NCI-H1436 (cell line): Measurements from ENCODE around the gene SLC1A7.

Source experiments
- DNase-seq: peaks from one replicate; lab custom pipeline; 2025; lab: John Stamatoyannopoulos, UW

Gene SLC1A7

DNA sequence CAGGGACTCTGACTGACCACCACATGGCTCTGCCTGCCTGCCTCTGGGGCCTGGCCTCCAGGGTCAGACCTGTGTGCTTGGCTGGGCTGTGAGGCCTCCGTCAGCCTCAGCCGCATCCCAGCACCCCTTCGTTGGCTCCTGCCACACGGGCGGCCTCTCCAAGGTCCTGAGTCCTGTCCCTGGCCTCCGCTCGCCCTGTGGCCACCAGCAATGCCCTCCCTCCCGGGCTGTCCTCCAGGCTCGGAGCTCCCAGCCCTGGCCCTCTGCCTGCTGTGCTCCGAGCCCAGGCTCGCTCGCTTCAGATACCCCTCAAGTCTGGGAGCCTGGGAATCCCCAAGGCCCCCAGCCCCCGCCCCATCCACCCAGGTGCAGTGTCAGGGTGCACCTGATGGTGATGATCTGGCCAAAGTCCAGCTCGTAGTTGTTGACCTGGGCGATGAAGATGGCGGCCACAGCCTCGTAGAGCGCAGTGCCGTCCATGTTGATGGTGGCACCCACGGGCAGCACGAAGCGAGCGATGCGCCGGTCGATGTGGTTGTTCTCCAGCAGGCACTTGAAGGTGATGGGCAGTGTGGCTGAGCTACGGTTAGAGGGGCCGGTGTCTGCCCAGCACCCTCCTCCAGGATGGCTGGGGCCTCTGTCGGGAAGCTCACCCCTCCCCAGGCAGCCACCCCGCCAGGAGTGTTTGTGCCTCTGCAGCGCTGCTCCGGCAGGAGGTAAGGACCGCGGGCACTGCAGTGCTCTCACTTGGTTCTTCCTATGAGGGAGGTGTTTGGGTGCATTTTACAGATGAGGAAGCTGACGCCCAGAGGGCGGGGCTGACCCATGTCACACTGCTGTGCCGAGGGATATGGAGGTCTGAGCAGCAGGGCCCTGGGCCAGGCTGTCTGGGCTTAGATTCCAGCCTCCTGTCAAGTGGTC is 52.0 kb downstream of the SLC1A7 start:
- DNase-seq, result no peak

DNA sequence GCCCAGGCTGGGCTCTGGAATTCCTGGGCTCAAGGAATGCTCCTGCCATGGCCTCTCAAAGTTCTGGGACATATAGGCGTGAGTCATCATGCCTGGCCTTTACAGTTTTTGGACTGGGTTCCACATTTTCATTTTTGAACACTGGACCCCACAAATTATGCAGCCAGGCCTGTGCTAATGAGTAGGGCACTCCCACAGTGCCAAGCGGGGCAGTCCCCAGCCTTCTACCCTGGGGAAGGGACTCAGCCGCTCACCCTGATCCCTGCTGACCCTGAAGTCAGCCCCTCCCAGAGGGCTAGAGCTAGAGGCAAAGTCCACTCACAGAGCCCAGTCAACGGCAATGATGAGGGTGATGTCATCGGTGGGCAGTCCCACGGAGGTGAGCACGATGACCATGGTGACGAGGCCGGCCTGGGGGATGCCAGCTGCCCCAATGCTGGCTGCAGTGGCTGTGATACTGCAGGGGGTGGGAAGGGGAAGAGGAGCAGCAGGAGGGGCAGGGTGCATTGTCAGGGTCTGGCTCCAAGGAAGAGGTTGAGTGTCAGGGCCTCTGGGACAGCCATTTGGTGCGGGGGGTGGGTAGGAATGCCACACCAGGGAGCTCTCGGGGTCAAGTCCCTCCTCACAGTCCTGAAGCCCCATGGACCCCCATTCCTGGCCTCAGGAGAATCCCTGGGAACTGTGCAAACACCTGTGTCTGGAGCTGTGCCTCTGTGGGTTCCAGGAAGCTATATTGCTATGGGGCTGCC is 52.8 kb downstream of the SLC1A7 start:
- no peak for DNase-seq

DNA sequence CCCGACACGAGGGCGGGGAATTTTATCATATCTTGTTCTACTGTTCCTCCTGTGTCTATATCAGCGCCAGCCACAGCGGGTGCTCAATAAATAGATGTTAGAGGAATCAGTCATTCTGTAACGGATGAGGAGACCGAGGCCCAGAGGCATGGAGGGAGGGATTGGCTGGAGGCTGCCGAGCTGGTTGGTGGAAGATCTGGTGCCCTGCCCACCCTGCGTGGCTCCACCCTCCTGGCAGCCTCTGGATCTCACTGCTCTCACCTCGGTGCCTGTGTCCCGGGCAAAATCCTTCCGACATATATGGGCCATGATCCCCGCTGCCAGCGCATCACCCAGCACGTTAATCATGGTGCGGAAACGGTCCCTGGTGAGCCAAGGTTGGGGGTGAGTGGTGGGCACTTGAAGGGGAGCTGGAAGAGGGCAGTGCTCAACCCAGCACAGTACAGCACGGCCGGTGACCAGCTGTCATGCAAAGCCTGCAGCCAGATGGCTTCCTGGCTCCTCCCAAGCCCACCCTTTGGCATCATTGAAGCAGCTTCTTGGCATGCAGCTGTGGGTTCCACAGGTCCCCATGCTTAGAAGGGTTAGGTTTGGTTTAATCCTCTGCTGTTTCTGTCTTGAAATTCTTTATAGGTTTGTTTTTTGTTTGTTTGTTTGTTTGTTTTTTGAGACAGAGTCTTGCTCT is 53.7 kb downstream of the SLC1A7 start:
- DNase-seq, result no peak

DNA sequence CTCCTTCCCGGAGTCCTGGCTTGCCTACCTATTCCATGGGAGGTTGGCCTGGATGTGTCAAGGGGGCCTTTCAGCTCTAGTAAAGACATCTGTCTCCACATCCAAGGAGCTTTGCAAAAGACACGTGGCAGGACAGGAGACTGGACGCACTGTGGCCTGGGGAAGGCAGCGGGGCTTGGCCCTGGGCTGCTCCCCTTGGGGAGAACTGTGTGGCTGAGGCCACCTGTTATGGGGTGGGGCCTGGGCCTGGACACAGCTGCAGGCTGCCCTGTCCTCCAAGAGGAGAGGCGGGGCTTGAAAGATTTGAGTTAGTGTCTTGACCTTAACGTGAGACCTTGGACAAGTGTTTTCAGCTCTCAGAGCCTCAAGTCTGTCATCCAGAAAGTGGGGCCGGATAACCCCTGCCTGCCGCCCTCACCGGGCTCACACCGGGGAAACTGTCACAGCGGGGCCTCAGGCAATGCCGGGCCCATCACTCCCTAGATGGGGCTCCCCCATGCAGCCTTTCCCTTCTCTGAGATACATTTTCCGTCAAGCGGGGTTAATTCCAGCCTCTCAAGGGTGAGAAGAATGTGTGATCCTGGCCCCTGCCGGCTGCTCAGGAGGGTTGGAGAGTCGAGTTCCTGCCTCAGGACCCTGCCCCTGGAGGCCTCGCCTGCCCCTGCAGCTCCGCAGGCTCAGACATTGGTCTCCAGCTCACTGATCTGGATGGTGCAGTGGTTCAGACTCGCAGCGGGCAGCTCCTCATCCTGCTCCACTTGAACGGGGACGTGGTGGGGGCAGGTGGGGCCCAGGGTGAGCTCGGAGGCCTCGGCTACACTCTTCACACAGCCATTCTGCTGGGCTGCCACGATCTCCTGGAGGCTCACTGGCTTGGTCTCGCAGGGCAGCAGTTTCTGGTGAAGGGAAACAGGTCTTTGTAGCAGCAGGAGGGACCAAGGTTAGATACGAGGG is 54.8 kb downstream of the SLC1A7 start:
- DNase-seq, result no peak

DNA sequence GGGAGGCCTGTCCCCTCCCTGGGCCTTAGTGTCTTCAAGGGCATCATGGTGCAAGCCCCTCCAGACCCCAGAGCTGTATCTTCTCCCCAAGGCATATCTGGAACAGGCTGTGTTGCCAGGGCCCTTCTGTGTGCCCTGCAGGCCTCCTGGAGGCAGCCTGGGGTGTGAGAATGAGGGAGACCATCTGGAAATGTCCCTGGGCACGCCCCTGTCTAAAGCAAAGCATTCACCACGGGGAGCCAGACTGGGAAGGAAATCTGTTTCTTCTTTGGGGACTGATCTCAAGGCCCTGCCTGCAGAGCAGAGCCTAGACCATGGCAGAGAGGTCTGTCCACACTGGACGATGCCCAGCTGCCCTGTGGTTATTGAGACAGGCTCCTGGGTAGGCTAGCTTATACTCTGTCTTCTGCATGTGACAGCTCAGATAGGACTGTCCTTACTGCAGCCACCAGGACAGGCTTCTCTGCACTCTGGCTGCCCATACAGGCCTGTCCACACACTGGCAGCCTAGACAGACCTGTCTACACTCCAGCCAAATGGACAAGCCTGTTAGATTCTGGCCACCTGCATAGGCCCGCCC is 55.9 kb downstream of the SLC1A7 start:
- DNase-seq, result no peak

DNA sequence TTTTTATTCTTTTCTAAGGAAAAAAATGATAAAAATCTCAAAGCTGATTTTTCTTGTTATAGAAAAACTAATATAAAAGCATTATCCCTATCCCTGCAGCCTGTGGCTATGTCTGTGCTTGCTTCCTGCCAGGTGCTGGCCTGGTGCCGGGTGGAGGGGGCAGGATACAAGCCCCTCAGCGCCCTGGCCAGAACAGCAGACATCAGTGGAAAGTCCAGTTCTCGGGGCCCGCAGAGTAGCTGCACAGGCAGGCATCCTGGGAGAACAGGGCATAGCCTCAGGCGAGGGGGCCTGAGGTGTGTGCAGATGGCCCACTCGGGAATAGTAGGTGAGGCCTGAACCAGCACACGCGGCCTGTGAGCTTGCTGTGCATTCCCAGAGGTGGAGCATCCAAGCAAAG is 57.0 kb downstream of the SLC1A7 start:
- DNase-seq, result no peak

DNA sequence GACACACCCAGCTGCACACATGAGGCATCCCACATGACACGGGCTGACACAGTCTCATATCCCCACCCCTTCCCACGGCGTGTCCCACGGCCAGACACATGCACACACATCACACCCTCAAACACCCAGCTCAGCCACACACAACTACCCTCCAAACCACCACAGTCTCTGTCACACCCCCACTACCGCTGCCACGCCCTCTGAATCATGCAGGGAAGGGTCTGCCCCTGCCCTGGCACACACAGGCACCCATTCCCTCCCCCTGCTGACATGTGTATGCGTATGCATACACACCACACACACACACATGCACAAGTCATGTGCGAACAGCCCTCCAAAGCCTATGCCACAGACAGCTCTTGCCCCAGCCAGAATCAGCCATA is 57.9 kb downstream of the SLC1A7 start:
- no peak for DNase-seq

DNA sequence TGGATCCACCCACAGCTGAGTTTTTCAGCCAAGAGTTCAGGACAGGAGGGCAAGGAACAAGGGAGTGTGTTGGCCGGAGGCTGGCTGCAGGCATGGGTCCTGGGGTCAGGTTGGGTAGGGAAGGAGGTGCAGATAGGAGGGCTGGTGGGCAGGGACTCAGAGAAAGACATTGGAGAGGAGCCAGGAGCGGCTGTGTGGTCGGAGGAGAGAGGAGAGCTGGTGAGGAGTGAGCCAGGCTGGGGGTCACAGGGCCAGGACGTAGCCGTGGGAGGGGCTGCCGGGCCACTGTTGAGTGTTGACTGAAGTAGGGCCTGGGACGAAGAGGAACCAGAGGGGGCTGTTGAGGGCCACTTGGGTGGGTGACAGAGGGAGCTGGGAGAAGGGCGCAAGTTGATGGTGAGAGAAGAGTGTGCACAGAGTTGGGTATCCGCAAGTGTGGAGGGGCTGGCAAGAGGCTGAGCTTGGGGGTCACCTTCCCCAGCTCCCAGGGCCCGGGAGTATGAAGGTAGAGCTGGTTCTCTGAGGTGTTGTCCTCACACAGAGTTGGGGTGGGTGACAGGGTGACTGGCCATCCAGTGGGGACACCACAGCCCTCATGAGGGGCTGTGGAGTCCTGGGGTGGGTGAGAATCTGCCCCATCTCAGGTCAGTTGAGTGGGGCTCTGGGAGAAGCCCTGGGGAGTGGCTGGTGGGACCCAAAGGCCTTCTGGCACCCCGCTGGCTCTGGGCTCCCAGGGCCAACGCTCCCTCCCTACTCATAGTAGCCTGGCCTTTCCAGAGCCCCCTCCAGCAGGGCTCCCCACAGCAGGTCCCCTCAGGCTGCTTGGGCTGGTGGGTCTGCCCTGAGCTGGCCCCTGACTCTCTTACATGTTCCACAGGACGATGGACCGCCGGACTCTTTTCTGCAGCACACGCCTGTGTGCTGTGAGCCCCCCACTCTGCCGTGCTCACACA is 58.5 kb downstream of the SLC1A7 start:
- no peak for DNase-seq

DNA sequence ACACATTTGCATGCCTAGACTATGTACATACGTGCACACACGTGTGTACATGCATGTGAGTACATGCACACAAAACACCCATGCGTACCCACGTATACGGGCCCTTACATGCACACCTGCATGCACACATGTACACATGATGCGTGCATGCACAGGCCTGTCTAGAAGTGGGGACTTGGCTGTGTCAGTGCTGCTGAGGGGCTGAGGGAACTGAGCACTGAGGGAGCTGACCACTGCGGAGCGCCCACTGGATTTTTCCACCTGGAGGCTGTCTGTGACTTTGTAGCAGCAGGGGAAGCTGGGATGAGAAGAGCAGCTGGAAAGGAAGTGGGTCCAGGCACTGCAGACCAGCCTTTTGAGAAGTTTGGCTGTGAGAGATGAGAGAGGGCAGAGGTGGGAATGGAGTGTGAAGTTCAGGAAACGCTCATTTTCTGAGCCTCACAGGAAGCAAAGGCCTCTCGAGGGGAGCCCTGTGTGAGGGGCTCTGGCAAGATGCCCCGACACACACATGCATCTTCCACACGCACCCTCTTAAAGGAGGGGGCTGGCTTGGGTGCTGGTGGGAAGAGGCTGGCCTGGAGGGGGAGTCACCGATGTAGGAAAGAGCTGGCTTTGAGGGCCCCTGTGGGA is 59.5 kb downstream of the SLC1A7 start:
- DNase-seq, result no peak

DNA sequence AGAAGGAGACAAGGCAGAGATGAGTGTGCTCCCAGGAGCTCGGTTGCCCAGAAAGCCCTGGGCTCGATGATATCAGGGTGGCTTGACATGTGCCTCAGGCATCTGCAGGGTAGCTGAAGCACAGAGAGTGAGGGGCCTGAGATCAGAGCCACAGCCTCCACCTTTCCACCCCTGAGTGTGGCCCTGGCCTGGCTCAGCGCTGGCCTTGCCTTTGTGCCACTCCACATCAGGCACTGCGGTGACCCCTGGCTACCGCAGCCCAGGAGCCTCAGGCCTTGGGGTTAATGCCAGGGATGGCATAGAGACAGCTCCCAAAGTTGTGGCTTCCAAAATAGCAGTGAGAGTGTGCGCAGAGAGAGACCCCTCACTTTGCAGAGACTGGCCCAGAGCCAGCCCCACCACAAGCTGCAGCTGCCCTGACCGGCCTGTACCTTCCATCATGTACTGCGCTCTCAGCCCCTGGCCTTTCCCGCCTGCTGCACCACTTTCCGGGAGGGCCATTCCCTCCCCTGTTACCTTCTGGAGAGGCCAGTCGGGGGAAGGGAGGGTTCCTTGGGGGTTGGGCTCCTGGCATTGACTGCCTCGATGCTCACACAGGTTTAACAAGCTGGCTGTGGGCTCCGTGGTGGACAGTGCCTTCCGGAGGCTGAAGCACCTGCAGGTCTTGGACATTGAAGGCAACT is 60.9 kb downstream of the SLC1A7 start:
- no peak for DNase-seq

DNA sequence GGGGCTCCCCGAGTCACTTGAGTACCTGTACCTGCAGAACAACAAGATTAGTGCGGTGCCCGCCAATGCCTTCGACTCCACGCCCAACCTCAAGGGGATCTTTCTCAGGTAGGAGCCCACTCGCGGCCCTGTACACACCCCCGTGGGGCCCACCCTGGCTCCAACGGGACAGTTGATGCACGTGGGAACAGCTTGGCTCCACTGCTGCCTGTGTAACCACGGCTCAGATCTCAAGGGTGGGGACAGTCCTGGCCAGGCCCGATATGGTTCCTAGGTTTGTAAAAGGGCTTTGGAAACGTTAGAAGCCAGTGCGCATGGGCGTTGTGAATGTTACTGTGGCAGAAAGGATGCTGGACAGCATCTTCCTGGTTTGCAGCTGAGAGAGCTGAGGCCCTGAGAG is 61.7 kb downstream of the SLC1A7 start:
- DNase-seq, result no peak

DNA sequence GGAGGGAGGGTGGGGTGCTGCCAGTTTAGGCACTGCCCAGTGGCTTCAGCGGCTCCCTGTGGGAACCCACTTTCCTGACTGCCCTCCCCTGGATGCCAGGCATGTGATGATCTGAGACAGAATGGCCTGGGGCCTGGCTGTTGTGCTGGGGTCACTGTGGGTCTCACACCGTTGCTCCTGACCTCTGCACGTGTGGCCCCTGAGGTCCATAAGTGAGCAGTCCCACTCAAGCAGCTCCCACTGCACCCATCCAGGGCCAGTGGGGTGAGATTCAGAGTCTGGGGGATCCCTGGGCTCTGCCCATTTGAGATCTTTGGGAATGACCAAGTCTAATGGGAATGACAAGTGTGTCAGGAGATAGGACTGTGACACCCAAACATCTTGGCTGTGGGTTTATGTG is 62.4 kb downstream of the SLC1A7 start:
- DNase-seq, result no peak

DNA sequence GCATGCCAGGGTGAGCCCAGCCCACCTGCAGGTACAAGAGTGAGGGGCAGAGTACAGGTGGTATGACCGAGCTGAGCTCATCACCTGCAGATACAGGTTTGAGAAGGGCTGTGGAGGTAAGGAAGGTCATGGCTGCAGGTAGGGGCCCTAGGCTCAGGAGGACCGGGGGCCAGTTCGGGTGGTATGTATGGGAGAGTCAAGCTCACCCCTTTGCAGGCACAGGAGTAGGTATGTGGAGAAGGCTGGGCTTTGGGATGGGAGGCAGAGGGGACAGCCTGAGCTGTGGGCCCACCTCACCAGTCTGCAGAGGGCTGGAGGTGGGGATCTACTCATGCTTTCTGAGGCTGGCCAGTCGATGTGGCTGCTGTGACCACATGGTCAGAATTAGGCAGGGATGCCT is 63.2 kb downstream of the SLC1A7 start:
- DNase-seq, result no peak

DNA sequence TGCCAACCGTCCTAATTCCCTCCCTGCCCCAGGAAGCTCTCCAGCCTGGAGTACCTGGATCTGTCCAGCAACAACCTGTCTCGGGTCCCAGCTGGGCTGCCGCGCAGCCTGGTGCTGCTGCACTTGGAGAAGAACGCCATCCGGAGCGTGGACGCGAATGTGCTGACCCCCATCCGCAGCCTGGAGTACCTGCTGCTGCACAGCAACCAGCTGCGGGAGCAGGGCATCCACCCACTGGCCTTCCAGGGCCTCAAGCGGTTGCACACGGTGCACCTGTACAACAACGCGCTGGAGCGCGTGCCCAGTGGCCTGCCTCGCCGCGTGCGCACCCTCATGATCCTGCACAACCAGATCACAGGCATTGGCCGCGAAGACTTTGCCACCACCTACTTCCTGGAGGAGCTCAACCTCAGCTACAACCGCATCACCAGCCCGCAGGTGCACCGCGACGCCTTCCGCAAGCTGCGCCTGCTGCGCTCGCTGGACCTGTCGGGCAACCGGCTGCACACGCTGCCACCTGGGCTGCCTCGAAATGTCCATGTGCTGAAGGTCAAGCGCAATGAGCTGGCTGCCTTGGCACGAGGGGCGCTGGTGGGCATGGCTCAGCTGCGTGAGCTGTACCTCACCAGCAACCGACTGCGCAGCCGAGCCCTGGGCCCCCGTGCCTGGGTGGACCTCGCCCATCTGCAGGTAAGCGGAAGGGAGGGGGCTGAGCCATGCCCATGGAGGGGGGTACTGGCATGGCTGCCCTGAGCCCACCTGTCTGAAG is 63.9 kb downstream of the SLC1A7 start:
- DNase-seq, result no peak

DNA sequence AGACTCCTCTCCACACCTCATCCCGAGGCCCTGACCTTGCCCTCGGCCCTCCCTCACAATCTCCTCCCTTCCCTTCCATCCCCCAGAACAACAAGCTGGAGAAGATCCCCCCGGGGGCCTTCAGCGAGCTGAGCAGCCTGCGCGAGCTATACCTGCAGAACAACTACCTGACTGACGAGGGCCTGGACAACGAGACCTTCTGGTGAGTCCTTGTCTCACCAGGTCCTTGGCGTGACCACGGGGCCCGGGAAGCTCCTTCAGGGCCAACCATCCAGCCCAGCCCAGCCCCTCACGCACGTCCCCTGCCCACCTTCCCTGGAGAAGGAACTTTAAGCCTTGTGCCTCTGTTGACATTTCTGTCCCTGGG is 64.9 kb downstream of the SLC1A7 start:
- DNase-seq, result no peak

DNA sequence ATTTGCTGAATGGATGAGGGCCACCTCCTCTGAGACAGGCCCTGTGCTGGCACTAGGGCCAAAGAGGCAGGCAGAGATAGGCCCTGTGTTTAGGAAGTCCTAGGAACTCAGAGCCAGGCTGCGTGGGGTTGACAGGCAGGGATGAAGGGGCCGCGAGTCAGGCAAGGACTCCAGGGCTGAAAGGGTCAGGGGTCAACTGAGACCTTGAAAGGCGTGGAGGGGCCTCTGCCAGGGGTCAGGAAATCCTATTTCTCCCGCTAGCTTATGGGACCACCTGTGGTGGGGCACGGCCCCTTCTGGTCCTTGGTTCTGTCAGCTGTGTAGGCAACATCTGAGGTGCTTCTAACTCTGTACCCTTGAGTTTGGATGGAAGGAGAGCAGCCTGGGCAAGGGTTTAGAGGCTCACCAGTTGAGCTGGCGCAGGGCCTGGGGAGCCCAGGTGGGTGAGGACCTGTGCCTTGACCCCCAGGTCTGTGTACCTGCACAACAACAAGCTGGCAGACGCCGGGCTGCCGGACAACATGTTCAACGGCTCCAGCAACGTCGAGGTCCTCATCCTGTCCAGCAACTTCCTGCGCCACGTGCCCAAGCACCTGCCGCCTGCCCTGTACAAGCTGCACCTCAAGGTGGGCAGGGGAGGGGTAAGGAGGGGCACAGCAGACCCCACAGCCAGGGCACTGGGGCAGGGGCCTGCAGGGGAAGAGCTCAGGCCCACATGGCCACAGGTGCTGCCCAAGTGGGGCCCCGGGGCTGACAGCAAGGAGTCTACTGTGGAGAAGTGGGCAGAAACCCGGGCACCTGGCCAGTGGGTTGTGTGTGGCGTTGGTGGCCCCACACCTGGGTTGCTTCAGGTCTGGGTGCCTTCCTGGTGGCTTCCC is 65.5 kb downstream of the SLC1A7 start:
- DNase-seq, result no peak

DNA sequence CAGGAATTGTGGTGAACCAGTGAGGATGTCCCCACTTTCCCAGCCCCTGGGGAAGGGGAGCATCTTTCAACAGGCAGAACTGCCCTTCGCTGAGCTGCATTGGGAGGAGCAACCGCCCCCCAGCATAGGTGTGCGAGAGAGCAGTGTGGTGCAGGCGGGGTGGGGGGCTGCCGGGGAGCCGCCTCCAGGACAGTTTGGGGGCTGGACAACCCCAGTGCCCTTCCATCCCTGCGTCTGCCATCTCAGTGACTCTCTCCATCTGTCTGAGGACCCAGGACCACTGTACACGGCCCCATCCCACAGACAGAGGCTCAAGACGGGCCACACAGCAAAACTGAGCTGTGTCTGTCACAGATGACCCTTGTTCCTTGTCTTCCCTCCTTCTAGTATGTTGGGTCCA is 66.3 kb downstream of the SLC1A7 start:
- DNase-seq, result no peak
